ENCODE measurements around the gene EPB41L3.

Gene EPB41L3

GRCh38 chr18:5456577-5457461 is 87.0 kb downstream of the EPB41L3 start (continued):
- TF ChIP-seq, protein P1, sequence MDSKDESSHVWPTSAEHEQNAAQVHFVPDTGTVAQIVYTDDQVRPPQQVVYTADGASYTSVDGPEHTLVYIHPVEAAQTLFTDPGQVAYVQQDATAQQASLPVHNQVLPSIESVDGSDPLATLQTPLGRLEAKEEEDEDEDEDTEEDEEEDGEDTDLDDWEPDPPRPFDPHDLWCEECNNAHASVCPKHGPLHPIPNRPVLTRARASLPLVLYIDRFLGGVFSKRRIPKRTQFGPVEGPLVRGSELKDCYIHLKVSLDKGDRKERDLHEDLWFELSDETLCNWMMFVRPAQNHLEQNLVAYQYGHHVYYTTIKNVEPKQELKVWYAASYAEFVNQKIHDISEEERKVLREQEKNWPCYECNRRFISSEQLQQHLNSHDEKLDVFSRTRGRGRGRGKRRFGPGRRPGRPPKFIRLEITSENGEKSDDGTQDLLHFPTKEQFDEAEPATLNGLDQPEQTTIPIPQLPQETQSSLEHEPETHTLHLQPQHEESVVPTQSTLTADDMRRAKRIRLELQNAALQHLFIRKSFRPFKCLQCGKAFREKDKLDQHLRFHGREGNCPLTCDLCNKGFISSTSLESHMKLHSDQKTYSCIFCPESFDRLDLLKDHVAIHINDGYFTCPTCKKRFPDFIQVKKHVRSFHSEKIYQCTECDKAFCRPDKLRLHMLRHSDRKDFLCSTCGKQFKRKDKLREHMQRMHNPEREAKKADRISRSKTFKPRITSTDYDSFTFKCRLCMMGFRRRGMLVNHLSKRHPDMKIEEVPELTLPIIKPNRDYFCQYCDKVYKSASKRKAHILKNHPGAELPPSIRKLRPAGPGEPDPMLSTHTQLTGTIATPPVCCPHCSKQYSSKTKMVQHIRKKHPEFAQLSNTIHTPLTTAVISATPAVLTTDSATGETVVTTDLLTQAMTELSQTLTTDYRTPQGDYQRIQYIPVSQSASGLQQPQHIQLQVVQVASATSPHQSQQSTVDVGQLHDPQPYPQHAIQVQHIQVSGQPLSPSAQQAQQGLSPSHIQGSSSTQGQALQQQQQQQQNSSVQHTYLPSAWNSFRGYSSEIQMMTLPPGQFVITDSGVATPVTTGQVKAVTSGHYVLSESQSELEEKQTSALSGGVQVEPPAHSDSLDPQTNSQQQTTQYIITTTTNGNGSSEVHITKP (tag by site-specific recombination; IDR thresholded peaks at IDR 0.05), result peak; percentile 37; the same call in 1 of the 2 replicates
- TF ChIP-seq ZNF394 (tag by site-specific recombination; IDR thresholded peaks at IDR 0.05; ENCODE audit: borderline replicate concordance), result peak; percentile 91
- no peak for TF ChIP-seq ZNF433 (tag by site-specific recombination; IDR thresholded peaks at IDR 0.05; ENCODE audit: low read depth)
- TF ChIP-seq, protein P2, sequence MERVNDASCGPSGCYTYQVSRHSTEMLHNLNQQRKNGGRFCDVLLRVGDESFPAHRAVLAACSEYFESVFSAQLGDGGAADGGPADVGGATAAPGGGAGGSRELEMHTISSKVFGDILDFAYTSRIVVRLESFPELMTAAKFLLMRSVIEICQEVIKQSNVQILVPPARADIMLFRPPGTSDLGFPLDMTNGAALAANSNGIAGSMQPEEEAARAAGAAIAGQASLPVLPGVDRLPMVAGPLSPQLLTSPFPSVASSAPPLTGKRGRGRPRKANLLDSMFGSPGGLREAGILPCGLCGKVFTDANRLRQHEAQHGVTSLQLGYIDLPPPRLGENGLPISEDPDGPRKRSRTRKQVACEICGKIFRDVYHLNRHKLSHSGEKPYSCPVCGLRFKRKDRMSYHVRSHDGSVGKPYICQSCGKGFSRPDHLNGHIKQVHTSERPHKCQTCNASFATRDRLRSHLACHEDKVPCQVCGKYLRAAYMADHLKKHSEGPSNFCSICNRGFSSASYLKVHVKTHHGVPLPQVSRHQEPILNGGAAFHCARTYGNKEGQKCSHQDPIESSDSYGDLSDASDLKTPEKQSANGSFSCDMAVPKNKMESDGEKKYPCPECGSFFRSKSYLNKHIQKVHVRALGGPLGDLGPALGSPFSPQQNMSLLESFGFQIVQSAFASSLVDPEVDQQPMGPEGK (tag by site-specific recombination; IDR thresholded peaks at IDR 0.05), result no peak
- TF ChIP-seq ZNF549 (tag by site-specific recombination; IDR thresholded peaks at IDR 0.05), result no peak
- TF ChIP-seq ZBTB1 (tag by site-specific recombination; IDR thresholded peaks at IDR 0.05), result no peak
- TF ChIP-seq ZSCAN4 (tag by site-specific recombination; IDR thresholded peaks at IDR 0.05), result no peak
- no peak for TF ChIP-seq ZNF558 (tag by site-specific recombination; IDR thresholded peaks at IDR 0.05)
- no peak for TF ChIP-seq ZNF10 (tag by site-specific recombination; IDR thresholded peaks at IDR 0.05)
- TF ChIP-seq ATF2 (tag by site-specific recombination; IDR thresholded peaks at IDR 0.05; ENCODE audit: low read depth), result no peak
- no peak for TF ChIP-seq ZNF596 (tag by site-specific recombination; IDR thresholded peaks at IDR 0.05)
- peak; percentile 36; the same call in 1 of the 2 replicates for TF ChIP-seq ZBTB17 (tag by site-specific recombination; IDR thresholded peaks at IDR 0.05)
- TF ChIP-seq GLIS1 (tag by site-specific recombination; IDR thresholded peaks at IDR 0.05), result no peak
- TF ChIP-seq HIC1 (tag by site-specific recombination; IDR thresholded peaks at IDR 0.05), result no peak

DNA sequence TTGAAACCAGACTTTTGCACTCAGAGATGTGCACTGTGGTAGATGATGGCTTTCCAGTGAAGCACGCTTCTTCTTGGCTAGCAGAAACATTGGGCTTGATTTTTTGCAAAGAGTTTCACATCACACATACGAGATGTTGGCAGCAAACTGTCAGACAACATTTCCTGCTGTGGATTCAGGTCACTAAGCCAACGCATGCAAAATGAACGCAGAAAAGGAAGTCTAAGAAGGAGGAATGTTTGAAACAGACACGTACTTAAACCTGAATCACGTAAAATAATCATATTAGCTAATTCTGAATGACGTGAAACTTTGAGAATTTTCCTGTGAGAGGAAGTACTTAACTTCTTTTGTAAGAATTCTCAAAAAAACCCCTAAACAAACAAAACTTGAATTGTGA is 88.1 kb downstream of the EPB41L3 start:
- H3K9me3 ChIP-seq (ENCODE audit: control insufficient read depth, insufficient read depth, low read depth, low read length), result no peaks in the 10 kb centered on the region
- no peaks in the 10 kb centered on the region for H3K36me3 ChIP-seq (ENCODE audit: control insufficient read depth in 2 of 2, insufficient read depth in 1 of 2, low read length in 2 of 2)
- peaks cover 13% of the 10 kb centered on the region for H3K4me1 ChIP-seq (ENCODE audit: control insufficient read depth, insufficient read depth, low read length)
- ChIA-PET CTCF (interaction anchor here (3.1 kb wide), 1 partner anchor 91 kb away, joined by 28 read pairs; no protein-coding TSS in a partner anchor), POLR2A (no interaction called here)
- no peak overlapping the region for H3K4me3 ChIP-seq (ENCODE audit: low read depth, low read length)
- no peak overlapping the region for H3K27ac ChIP-seq (ENCODE audit: extremely low read depth, low read depth, low read length)
- TF ChIP-seq ZNF624 (tag by site-specific recombination; IDR thresholded peaks at IDR 0.05), result no peak
- TF ChIP-seq ZNF133 (tag by site-specific recombination; IDR thresholded peaks at IDR 0.05), result no peak
- TF ChIP-seq ZNF394 (tag by site-specific recombination; IDR thresholded peaks at IDR 0.05; ENCODE audit: borderline replicate concordance), result no peak
- TF ChIP-seq, protein P3, sequence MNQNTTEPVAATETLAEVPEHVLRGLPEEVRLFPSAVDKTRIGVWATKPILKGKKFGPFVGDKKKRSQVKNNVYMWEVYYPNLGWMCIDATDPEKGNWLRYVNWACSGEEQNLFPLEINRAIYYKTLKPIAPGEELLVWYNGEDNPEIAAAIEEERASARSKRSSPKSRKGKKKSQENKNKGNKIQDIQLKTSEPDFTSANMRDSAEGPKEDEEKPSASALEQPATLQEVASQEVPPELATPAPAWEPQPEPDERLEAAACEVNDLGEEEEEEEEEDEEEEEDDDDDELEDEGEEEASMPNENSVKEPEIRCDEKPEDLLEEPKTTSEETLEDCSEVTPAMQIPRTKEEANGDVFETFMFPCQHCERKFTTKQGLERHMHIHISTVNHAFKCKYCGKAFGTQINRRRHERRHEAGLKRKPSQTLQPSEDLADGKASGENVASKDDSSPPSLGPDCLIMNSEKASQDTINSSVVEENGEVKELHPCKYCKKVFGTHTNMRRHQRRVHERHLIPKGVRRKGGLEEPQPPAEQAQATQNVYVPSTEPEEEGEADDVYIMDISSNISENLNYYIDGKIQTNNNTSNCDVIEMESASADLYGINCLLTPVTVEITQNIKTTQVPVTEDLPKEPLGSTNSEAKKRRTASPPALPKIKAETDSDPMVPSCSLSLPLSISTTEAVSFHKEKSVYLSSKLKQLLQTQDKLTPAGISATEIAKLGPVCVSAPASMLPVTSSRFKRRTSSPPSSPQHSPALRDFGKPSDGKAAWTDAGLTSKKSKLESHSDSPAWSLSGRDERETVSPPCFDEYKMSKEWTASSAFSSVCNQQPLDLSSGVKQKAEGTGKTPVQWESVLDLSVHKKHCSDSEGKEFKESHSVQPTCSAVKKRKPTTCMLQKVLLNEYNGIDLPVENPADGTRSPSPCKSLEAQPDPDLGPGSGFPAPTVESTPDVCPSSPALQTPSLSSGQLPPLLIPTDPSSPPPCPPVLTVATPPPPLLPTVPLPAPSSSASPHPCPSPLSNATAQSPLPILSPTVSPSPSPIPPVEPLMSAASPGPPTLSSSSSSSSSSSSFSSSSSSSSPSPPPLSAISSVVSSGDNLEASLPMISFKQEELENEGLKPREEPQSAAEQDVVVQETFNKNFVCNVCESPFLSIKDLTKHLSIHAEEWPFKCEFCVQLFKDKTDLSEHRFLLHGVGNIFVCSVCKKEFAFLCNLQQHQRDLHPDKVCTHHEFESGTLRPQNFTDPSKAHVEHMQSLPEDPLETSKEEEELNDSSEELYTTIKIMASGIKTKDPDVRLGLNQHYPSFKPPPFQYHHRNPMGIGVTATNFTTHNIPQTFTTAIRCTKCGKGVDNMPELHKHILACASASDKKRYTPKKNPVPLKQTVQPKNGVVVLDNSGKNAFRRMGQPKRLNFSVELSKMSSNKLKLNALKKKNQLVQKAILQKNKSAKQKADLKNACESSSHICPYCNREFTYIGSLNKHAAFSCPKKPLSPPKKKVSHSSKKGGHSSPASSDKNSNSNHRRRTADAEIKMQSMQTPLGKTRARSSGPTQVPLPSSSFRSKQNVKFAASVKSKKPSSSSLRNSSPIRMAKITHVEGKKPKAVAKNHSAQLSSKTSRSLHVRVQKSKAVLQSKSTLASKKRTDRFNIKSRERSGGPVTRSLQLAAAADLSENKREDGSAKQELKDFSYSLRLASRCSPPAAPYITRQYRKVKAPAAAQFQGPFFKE (tag by site-specific recombination; IDR thresholded peaks at IDR 0.05; ENCODE audit: borderline replicate concordance), result no peak
